Measurements from ENCODE around the gene GJB2.

DNA sequence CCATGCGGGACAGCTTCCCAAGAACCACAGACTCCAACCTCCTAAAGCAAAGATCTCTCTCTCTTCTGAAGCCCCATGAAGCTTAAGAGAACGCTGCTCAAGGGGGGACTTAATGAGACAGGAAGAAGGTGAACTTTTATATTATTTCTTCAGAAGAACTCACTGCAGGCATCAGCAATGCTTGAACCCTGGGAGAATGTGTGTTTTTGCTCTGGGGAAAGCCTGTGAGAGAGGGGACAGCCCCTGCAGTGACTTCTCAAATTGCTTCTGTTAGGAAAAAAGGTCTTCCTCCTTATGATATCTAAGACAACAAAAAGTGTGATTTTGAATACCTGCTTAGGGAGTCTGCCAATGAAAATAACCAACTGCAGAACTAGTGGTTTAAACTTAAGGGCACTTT lies 54.9 kb downstream of the GJB2 start:
- no peak for TF ChIP-seq EZH2 (IDR thresholded peaks at IDR 0.05; ENCODE audit: insufficient read depth, poor library complexity, severe bottlenecking)
- no peak for TF ChIP-seq EZH2phosphoT487 (IDR thresholded peaks at IDR 0.05; ENCODE audit: insufficient read depth, low read depth)

All from GM23248 (cell line).